Heart right ventricle (tissue), 16 donors: ENCODE measurements around the gene C2orf76. TPM values are rescaled to one million over a fixed set of nuclear protein-coding genes. Genes with fewer than 3 reads are reported as not detected.

Experiments
- ATAC-seq, 8 donors: fragments of 200-7000 bp; cut with Tn5 transposase; one replicate each; pipeline ENCODE4 v1.9.1; 2020; ENCODE audit warnings: mild to moderate bottlenecking in 8 of 8, moderate library complexity in 8 of 8, moderate number of reproducible peaks in 1 of 8
- DNase-seq, 2 donors: peaks; one replicate each; pipeline ENCODE4 v3.0.0-alpha.2; 2020
- H3K27ac ChIP-seq, 10 donors: fragments of 200-600 bp; sonication (generic) in 2 of 10; one replicate each; pipeline versions ENCODE4 v1.5.0 to v1.8.0; 2020 to 2022; ENCODE audit warnings: mild to moderate bottlenecking in 3 of 10
- H3K27me3 ChIP-seq, 7 donors: fragments of 200-600 bp; one replicate each; pipeline ENCODE4 v1.8.0; 2021 to 2022; ENCODE audit warnings: mild to moderate bottlenecking in 2 of 7
- H3K36me3 ChIP-seq, 9 donors: fragments of 200-600 bp; sonication (generic) in 1 of 9; one replicate each; pipeline versions ENCODE4 v1.5.0 to v1.8.0; 2020 to 2022; ENCODE audit warnings: mild to moderate bottlenecking in 2 of 9
- H3K4me1 ChIP-seq, 9 donors: fragments of 200-600 bp; sonication (generic) in 1 of 9; one replicate each; pipeline versions ENCODE4 v1.5.0 to v1.8.0; 2020 to 2022; ENCODE audit warnings: mild to moderate bottlenecking in 4 of 9
- H3K4me3 ChIP-seq, 10 donors: fragments of 200-600 bp; sonication (generic) in 2 of 10; one replicate each; pipeline versions ENCODE4 v1.5.0 to v1.8.0; 2020 to 2022; ENCODE audit warnings: mild to moderate bottlenecking in 7 of 10, moderate library complexity in 2 of 10
- H3K9me3 ChIP-seq, 11 donors: fragments of 200-600 bp in 10 of 11; sonication (generic) in 2 of 11; one replicate each; pipeline versions ENCODE4 v1.5.0 to v1.8.0; 2013 to 2022; ENCODE audit warnings: mild to moderate bottlenecking in 2 of 11, control low read depth in 1 of 11, moderate library complexity in 1 of 11
- WGBS, 2 donors: extraction: QIAGEN DNeasy Blood & Tissue Kit; methylation state at CpG; one replicate each; pipeline ENCODE4 v1.1.7; 2013; ENCODE audit warnings: inconsistent platforms in 1 of 2; 5-methylcytosine and 5-hydroxymethylcytosine counted together
- intact Hi-C, 10 donors: fragments of 100-400 bp; cut with DNase I; formaldehyde crosslinking; loops; one replicate each; pipeline versions ENCODE4 v1.11.1 to v1.14.2; 2022
- polyA plus RNA-seq, 2 donors: library from polyadenylated mRNA; stranded (reverse); fragments of 200-250 nt; gene quantifications; one replicate each; pipeline ENCODE4 v1.2.3, GENCODE V29; 2013
- total RNA-seq, 10 donors: library from RNA; stranded (reverse); fragmentation: NEBNext Ultra II Directional in 3 of 10; extraction: Animal tissue kit (Norgen Biotek cat#: 25700) in 3 of 10; gene quantifications; one replicate each; pipeline versions ENCODE4 v1.2.1 to v1.2.4, GENCODE V29; 2021 to 2023
- TF ChIP-seq, protein P1 (sequence below), 9 donors: fragments of 200-600 bp; sonication (generic) in 2 of 9; IDR thresholded peaks; one replicate each; pipeline versions ENCODE4 v1.5.0 to v1.8.0; 2021 to 2022; ENCODE audit warnings: antibody characterized with exemption in 9 of 9, mild to moderate bottlenecking in 5 of 9, moderate library complexity in 1 of 9
- donor health status: Arrhythmogenic right ventricular cardiomyopathy.
- donor health status: ischemic (EF 13 %, LVEDD 7.1; RV severe dilation, severe dysfunction).
- donor health status: healthy with polysubstance abuse.
- donor health status: DM: no; HTN: yes; CAD: no.
- donor health status: DM: no; HTN: no; CAD: no.
- donor health status: ischemic (EF 25% LVEDD 6.9; RV normal size, moderate dysfunction).
- donor health status: ischemic (EF 25% LVEDD 5.7; RV mildly dilated, moderate dysfunction).
- donor health status: healthy.
- donor health status: DM: yes; HTN: yes; CAD: no.
- donor health status: Ischemic cardiomyopathy.
- donor health status: ischemic (EF 35%, LVEDD 5.7; RV mildly dilated, moderate dysfunction).
- donor health status: nonischemic (EF 11% LVEDD 7.7; RV severe dilation, severe dysfunction).
- donor health status: DM: yes; HTN: yes; CAD: no.
- donor health status: PGD.
- donor health status: ischemic (EF 29% LVEDD 5.4; RV normal size, mild dysfunction).
- donor health status: nonischemic (EF 23%, LVEDD 6.1; RV moderate dilation, normal function).

The C2orf76 gene
- total and polyA plus RNA-seq, 12 donors = 5.1 to 12.2 (median 8.4) TPM

DNA sequence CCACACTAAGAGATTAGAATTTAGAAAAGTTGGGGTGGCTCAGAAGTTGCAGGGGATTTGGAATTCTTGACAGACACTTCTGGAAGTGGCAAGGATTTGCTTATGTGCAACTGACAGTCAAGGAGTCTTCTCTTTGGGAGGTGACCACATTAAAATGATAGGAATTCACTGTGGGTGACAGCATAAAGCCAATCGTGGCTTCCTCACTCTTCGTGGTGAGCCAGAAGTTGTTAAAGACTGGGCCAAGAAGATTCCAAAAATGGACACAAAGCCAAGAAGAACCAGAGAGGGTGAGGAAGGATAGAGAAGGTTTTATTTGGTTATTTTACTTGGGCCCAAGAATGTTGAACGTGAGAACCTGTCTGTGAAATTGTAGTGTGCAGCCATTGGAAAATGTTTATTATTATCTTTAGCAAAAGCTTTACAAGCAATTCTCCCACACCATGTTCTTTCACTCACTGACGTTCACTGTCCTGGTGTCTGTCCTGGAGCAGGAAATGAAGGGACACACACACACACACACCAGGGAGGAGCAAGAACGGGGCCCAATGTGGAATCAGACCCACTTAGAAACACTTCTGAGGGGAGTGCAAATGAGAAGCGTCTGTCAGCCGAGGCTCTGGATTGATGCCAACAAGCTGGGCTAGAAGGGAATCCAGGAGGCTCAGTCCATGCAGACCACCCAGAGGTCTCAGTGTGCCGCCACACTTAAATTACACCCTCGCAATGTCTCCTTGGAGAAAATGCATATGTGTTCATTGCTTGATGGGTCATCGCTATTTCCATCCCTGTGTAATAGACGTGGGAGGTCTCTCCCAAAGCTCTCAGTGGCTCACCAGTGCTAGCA, 105.8 kb downstream of the C2orf76 start:
- intact Hi-C loops = loop anchor here in 1 of 10 donors (5.0 kb wide), 1 partner anchor 39 kb away; the partner anchor contains the start of gene STEAP3
- ATAC-seq = no peak
- no peaks in the 10 kb centered on the region for H3K9me3 ChIP-seq
- 68 to 69% methylated on average over 11 of the region's 11 CpGs for WGBS, 2 donors
- H3K36me3 ChIP-seq = peaks cover 0 to 1% (median 0%) of the 10 kb centered on the region in 9 donors
- H3K27me3 ChIP-seq = no peaks in the 10 kb centered on the region
- H3K27ac ChIP-seq = no peak overlapping the region
- peaks cover 0 to 21% (median 0%) of the 10 kb centered on the region in 9 donors for H3K4me1 ChIP-seq
- TF ChIP-seq, protein P1, sequence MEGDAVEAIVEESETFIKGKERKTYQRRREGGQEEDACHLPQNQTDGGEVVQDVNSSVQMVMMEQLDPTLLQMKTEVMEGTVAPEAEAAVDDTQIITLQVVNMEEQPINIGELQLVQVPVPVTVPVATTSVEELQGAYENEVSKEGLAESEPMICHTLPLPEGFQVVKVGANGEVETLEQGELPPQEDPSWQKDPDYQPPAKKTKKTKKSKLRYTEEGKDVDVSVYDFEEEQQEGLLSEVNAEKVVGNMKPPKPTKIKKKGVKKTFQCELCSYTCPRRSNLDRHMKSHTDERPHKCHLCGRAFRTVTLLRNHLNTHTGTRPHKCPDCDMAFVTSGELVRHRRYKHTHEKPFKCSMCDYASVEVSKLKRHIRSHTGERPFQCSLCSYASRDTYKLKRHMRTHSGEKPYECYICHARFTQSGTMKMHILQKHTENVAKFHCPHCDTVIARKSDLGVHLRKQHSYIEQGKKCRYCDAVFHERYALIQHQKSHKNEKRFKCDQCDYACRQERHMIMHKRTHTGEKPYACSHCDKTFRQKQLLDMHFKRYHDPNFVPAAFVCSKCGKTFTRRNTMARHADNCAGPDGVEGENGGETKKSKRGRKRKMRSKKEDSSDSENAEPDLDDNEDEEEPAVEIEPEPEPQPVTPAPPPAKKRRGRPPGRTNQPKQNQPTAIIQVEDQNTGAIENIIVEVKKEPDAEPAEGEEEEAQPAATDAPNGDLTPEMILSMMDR (IDR thresholded peaks at IDR 0.05) = no peak
- no peak for DNase-seq
- H3K4me3 ChIP-seq = no peak overlapping the region

DNA sequence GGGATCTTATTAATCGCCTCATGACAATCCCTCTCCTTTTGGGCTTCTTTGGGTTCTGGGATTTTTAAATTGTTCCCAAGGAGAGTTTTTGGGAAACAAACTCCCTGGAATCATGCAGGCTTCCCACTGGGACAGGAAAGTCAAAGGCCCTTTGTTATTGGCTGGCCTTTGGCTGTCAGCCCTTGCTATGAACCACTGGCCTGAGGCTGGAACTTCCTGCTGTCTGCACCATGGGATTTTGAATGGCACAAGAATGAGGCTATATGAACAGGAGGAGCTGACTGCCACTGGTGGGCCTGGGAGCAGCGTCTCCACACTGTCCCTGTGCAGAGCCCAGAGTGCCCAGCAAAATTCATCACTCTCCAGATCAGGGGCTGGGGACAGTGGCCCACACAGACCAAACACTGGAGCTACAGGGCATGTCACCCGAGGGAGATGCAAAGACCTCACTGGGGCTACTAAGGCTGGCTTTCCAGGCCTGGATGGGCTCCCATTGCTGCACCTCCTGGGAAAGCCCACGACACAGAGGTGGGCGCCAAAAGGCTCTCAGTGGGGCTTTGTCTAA, 107.3 kb downstream of the C2orf76 start:
- Histone ChIP-seq H3K27ac (no peak overlapping the region), H3K9me3 (no peaks in the 10 kb centered on the region), H3K4me3 (no peak overlapping the region), H3K4me1 (peaks cover 0 to 22% (median 0%) of the 10 kb centered on the region in 9 donors), H3K27me3 (no peaks in the 10 kb centered on the region), H3K36me3 (peaks cover 0 to 15% (median 0%) of the 10 kb centered on the region in 9 donors)
- ATAC-seq (peak in 3 of 8 donors; percentile 38 to 50 (median 40)), DNase-seq (no peak)
- 69 to 73% methylated on average over 5 of the region's 5 CpGs for WGBS, 2 donors
- TF ChIP-seq, protein P1 (IDR thresholded peaks at IDR 0.05) = no peak
- intact Hi-C loops = loop anchor here in 1 of 10 donors (5.0 kb wide), 1 partner anchor 37 kb away; the partner anchor contains the start of gene STEAP3

DNA sequence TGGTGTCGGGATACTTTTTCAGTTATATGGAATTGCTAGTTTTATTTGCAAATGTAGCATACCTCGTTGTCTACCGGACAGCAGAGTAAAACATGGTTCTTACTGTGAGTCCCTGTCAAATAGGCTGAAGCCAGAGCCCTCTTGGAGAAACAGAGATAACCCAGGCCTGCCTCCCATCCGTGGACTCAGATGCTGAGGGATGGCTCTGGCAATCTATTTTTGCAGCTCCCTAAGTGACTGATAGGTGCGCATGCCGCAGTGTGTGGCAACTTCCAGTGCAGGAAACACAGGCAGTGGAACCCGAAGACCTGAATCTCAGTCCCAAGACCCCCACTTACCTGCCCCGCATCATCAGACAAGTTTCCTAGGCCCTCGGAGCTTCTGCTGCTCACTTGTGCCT, 109.4 kb downstream of the C2orf76 start:
- H3K27ac ChIP-seq = no peak overlapping the region
- intact Hi-C loops = loop anchor here in 1 of 10 donors (5.0 kb wide), 1 partner anchor 35 kb away; the partner anchor contains the start of gene STEAP3
- WGBS, 2 donors = 59 to 76% methylated on average over 9 of the region's 9 CpGs

DNA sequence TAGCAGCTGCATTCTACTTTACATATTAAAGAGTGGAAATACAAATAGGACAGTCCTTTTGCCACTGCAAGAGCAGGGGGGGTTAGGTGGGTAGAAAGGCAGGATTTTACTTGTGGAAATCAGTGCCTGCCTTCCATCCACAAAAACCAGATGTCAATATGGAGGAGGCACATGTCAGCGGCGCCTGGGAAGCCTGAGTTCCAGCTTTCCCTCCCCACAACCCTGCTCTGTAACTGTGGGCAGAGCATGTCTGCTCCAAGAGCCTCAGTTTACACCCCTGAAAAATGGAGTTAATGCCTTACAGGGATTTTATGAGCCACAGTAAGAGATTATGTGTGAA, 110.1 kb downstream of the C2orf76 start:
- intact Hi-C loops = loop anchor here in 1 of 10 donors (5.0 kb wide), 1 partner anchor 34 kb away; the partner anchor contains the start of gene STEAP3
- Histone ChIP-seq H3K9me3 (no peaks in the 10 kb centered on the region), H3K4me1 (peaks cover 0 to 21% (median 0%) of the 10 kb centered on the region in 9 donors), H3K4me3 (no peak overlapping the region), H3K36me3 (peaks cover 0 to 15% (median 0%) of the 10 kb centered on the region in 9 donors), H3K27me3 (no peaks in the 10 kb centered on the region), H3K27ac (no peak overlapping the region)
- ATAC-seq (no peak), DNase-seq (no peak)
- TF ChIP-seq, protein P1 (IDR thresholded peaks at IDR 0.05) = no peak
- WGBS, 2 donors = 82 to 83% methylated on average over 2 of the region's 2 CpGs

More for the DNA sequence above, 109.4 kb downstream of the C2orf76 start:
- H3K27me3 ChIP-seq = no peaks in the 10 kb centered on the region
- TF ChIP-seq, protein P1 (IDR thresholded peaks at IDR 0.05) = no peak
- H3K4me3 ChIP-seq = no peak overlapping the region
- DNase-seq (no peak), ATAC-seq (peak in 6 of 8 donors; percentile 31 to 86 (median 66))
- H3K9me3 ChIP-seq = no peaks in the 10 kb centered on the region
- peaks cover 0 to 21% (median 0%) of the 10 kb centered on the region in 9 donors for H3K4me1 ChIP-seq
- peaks cover 0 to 15% (median 0%) of the 10 kb centered on the region in 9 donors for H3K36me3 ChIP-seq
